Stimulated activated CD8-positive, alpha-beta memory T cell treated with anti-CD3 and anti-CD28 coated beads, Interleukin-15, amount 100 ng/mL, for 1 hour (primary cell): ENCODE measurements around the gene RER1.

Source experiments
- DNase-seq: peaks from one replicate; pipeline ENCODE4 v3.0.0-alpha.2; 2020; ENCODE audit warnings: low read depth

Gene RER1

DNA sequence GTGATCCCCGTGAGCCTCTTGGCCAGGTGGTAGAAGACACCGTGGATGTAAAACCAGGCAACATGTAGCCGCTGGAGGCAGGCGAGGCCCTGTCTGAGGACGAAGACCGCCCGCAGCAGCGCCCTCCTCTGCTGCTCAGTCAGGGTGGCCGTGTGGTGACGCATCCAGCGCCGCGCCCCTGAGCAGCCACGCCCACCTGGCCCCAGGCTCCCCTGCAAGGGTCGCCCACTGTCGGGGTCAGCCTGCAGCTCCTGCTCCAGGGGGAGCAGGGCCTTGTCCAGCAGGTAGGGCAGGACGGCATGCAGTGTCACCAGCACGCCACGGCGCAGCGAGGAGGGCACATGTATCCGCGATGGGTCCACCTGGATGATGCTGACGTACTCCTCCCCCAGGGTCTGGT, 16.8 kb downstream of the RER1 start:
- no peak for DNase-seq

DNA sequence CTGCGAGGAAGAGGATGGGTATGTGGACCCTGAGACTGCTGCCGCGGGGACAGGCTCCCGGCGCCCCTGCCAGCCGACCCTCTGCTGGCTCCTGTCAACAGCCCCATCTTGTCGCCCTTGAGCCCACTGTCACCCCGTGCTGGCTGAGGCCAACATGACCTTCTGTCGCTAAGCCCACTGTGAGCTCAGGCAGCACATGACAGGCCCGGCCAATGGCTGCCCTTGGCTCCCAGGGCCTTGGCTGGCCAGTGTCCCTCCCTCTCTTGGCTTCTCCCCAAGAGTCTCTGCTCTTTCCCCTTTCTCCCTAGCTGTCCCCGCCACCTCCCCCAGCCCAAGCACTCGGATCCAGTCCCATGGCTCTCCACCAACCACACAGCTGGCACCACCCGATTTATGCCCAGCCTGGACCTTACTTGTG, 17.2 kb downstream of the RER1 start:
- DNase-seq = no peak

DNA sequence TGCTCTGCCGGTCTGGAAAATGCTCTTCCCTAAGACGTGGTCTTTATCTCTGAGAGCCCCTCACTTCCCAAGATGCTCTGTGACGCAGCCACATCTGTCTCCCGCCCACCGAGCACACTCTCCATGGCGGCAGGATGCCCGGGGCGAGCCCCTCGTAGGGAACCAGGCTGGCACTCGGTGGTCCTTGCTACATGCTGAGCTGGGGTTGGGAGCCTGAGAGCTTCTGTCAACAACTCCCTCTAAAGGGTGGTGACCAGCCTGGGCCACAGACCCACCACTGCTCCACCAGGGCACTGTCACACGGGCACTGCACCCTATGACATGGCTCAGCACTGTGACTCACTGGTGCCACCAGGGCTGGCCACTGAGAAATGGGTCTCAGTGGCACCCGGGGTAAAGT, 18.1 kb downstream of the RER1 start:
- DNase-seq = no peak

DNA sequence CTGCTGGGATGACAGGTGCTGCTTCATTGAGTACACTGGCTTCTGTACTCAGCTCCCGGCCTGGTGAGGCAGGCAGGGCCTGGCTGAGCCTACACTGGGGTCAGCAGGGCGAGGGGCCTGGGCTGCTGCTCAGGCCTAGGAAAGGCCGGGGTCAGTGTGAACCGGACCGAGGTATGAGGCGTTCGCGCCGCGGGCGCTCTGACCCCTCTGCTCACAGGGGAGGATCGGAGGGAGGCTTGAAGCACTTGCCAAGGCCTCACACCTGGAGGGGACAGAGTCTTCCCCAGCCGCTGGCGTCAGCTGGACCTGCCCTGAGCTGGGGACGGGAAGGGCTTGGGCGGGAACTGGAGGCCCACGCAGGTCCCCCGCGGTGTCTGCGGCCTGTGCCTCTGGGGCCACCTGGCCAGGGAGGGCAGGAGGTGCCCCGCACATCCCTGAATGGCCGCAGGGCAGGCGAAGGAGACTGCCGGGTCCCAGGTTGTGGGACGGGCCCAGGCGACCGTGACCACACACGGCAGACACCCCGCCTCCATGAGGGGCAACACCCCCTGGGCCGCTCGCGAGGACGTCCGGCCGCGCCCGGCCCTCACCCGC, 20.3 kb downstream of the RER1 start:
- no peak for DNase-seq

DNA sequence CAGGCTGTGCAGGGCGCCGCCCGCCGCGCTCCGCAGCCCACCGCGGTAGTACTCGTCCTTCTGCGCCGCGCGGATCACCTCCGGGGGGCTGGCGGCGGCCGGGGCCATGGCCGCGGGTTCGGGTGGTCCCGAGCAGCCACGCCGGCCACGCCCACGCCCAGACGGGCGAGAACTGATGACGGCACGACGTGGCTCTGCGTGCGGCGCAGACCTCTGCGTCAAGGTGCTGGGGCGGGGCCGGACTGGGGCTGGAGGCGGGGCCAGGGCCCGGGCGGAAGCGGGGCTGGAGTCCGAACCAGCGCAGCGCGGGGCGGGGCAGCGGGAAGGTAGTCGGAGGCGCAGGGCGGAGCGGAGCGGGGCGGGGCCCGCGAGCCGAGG, 20.7 kb downstream of the RER1 start, which contains the start of gene PEX10:
TSS of gene PEX10 (minus strand) at position 170 of the 378 bp plus-strand sequence. CDS start at position 108, 62 bp downstream.
- DNase-seq = peak; percentile 97

DNA sequence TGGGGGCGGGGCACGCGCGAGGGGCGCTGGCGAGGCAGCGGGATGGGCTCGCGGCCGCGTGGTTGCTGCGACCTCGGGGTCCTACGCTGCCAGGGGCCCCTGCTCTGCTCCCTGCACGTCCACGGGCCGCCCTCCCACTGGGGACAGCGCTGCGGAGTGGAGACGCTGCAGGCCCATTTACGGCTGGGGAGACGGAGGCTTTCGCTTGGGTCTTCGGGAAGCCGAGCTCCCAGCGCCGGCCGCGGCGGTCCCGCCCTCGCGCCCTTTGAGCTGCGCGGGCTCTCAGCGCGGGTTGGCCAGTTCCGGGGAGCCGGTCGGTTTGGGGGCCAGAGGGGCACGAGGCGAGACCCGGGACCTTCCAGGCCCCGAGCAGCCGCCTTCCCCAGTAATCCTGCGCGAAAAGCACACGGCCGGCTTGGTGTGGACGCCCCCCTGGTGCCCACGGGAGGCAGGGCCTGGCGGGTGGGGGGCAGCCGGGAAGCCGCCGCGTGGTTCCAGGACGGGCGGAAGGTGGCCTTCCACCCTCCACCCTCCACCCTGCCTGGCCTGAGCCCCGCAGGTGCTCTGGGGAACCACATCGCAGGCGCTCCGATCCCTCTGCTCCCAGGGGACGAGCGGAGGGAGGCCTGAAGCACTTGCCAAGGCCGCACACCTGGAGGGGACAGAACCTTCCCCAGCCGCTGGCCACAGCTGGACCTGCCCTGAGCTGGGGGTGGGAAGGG, 21.3 kb downstream of the RER1 start:
- DNase-seq = no peak

DNA sequence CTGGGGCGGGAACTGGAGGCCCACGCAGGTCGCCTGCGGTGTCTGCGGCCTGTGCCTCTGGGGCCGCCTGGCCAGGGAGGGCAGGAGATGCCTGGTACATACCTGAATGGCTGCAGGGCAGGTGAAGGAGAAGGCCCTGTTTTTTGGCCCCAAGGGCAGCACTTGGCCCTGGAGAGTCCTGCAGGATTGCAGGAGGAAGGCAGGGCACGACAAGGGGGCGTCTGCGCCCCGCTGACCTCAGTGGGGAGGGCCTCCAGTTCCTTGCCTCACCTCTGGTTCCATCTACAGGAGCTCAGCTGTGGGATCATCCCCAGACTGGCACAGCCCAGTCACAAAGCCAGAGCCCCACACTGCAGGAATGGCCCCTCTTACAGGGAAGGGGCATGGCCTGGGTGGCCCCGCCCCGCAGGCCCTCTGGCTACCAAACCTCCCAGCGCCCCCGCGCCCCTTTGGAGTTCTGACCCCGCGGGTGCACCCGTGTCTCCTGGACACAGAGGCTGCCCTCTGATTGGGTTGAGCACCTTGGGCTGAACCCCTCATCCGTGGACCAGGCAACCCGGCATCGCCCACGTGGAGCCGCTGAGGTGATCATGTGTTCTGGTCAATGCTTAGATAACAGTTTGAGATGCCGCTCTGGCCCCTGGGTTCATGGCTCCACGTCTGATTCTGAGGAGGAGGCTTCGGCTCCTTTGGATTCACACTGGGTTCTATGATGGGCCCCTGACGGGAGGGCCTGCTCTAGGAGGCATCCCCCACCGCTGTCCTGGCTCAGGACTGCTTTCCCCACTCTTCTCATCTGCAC, 22.1 kb downstream of the RER1 start:
- DNase-seq = no peak

DNA sequence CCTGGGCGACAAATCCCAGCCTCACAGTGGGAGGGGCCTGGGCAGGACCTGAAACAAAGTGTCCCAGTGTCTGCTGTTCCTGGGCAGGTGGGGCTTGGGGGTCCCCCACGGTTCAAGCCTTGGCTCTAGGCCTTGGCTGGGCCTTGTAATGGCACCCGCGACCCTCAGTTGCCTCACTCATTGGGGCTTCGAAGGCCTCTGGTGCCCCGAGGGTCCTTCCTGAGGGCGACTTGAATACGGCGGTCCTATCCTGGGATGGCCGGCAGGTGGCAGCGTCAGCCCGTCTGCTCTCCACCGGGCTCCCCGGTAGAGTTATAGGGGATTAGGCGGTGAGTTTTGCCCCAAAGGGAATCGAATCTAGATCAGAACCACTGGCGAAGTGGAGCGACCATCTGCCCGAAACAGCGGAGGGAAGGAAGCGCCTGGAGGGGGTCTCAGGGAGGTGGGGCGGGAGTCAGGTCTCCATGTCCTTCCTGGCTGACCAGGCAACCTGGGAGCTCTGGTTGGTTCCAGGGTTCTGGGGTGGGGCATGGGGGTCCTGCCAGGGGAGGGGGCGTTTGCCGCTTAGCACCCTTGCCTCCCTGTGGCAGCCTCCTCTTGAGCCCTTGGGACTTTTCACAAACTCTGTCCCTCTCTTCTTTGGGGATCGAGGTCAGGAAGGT, 22.8 kb downstream of the RER1 start:
- DNase-seq = peak; percentile 74

DNA sequence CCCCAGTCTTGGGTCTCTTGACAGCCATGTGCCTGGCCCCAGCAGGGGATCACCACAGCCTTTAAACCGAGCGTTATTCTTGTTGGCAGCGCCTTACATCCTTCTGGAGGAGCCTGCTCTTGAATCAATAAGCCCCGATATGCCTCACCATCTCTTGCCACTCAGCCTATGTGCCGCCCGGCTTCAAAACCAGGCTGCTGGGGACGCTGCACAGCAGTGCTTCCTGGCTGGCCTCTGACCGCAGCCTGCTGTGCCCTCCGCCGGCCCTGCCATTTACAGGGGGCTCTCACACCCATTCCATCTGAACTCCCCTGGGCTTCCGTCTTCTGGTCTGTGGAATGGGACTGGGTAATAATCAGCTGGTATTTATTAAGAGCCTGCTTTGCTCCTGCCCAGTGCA, 23.7 kb downstream of the RER1 start:
- DNase-seq = no peak

DNA sequence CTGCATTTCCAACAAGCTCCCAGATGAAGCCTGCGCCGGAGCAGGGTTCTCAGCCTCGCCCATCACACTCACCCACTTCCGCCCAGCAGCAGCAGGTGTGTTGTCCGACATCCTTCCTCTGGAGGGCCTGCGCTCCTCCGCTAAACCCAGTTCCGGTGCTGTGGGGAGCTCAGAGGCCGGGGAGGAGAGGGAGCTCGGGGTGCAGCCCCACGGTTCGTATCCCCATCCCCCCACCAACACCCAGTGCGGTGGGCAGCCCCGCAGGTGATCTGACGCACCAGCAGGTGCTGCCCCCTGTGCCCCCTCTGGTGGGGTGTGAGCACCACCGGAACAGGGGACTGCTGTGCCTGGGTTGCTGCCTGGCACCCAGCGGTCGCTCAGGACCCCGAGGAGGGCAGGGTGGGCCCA, 24.2 kb downstream of the RER1 start:
- DNase-seq = no peak

DNA sequence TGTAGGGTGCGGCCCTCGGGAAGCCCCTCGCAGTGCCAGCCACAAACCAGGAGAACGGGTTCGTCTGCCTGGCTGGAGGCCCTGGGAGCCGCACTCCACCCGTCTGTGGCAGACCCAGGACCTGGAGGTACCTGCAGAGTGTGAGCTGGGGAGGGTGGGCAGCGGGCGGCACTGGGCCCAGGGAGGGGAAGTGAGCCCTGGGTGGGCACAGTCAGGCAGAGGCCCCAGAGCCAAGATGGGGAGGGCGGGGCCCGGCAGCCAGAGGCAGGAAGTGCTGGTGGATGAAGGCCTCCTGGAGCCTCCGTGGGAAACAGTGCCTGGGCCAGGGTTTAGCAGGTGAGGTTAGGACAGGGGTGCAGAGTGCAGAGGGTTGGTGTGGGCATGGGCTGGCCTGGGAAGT, 24.8 kb downstream of the RER1 start:
- DNase-seq = no peak

DNA sequence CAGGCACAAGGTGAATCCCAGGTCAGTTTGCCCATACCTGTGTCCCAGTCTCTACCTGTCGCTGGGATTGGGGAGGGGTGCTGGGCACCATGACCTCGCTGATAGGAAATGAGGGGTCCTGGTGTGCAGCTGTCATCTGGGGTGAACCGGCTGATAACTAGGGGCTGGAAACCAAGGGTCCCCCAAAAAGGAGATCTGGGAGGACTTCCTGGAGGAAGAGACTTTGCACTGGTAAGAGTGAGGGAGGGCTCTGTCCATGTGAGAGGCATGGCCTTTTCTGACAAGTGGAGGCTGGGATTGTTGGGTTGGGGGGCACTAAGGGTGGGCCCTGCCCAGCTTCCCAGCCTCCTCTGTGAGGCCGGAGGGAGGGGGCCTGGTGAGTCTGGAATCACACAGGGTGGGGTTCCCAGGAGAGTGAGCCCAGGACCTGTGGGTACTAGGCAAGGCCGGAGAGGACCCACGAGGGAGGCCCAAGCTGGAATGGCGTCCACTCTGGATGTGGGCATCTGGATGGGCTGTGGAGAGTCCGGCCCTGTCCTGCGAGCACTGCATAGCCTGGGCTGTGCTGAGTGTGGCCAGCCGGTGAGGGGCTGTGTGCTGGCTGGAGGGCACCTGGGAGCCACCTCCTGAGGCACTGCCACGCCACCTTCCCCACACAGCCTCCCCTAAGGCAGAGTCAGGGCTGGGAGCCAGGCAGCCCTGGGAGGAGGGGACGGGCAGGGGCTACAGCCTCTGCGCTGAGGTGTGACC, 25.6 kb downstream of the RER1 start:
- DNase-seq = no peak

DNA sequence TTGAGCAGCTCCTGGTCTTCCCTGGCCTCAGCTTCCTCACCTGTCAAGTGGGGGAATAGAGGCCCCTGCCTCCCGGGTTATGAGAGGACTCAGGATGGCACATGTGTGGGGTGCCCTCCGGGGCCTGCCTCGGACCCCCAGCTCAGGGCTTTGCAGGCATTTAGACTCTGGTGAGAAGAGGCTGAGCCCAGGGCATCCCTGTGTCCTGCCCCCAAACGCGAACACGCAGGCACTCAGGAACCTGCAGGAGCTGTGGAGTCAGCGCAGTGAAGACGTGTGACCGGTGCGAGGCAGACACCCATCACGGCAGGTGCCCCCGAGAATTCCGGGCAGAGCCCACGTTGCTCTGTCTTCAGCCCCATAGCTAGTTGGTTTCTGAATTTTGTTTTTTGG, 26.2 kb downstream of the RER1 start:
- no peak for DNase-seq

DNA sequence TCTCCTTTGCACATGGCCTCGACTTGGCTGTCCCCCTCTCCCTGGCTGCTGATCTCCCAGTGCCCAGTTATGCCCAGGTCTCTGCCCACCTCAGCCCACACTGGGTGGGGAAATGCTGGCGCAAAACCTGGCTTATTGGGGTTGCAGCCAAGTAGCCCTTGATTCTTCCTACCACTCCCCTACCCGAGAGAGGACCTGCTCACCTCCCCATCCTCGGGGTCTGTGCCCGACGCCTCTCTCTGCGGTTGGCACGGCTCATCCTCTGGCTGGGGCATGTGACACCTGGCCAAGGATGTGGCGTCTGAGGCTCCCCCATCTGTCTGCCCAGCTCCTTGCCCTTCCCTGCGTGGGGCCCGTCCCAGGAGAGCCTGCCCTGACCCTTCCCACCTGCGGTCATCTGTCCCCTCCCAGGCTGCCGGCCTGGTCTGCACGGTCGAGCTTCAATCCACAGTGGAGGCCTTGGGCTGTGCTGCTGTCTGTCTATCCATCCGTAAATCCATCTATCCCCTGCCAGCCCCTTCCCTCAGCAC, 27.2 kb downstream of the RER1 start:
- DNase-seq = no peak

DNA sequence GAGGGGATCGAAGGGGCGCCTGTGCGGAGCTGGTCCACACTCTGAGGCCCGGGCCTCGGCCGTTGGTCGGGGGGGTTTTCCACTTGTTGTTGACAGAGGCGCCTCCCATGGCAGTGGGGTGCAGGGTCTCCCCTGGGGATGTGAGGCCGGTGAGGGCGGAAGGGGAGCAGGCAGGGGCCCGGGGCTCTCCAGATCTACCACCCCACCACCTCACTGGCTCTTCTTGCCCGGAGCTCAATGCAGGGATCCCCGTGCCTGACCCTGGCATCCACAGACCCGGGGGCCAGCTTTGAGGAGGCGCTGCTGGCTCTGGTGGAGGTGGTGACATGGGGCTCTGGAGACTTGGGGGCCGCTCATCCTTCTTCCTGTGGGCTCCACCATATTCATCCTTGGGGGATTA, 27.8 kb downstream of the RER1 start:
- no peak for DNase-seq

DNA sequence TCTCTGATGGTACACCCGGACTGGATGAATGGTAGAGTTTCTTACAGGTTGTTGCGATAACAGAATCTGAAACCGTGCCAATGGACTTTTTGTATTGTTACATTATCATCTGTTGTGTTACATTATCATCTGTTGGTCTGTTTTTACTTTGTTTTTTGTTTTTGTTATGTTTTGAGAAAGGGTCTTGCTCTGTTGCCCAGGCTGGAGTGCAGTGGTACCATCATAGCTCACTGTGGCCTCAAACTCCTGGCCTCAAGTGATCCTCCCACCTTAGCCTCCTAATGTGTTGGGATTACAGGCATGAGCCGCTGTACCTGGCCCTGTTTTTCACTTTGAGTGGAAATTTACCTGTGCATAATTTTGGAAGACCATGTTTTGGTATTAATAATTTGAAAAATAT, 30.9 kb downstream of the RER1 start:
- no peak for DNase-seq

DNA sequence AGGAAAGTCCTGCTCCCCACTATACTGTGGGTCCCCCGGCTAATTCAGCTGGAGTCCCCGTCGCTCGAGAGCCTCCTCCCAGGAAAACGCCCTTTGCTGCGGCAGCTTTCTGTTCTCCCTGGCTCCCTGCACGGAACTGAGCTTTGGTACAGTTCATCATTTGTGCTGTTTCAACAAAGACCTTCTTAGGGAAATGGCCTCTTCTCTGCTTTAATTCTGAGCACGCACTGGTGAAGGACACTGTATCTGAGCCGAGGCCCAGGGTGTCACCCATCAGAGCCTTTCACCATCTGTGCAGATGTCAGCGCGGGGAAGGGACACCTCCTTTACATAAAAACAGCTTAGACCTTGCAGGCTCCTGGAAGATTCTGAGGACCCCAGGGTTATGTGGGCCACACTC, 34.3 kb downstream of the RER1 start:
- no peak for DNase-seq

DNA sequence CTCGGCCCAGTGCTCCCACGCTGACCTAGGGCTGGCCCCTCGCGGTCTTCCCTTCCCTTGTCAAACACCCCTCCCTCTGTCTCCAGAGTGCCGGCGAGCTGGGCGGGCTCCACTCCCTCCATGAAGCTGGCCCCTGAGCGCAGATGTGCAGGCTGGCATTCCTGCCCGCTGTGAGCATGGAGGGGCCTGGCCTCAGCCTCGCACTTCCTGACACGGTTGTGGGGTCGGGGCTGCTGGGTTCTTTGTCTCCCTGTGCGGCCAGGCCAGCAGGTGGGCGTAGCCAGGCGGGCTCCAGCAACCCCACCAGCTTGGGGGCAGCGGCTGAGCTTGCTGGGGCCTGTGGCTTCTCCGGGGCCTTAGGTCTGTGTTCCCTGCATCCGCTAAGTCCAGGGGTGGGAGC, 34.9 kb downstream of the RER1 start:
- DNase-seq = no peak

DNA sequence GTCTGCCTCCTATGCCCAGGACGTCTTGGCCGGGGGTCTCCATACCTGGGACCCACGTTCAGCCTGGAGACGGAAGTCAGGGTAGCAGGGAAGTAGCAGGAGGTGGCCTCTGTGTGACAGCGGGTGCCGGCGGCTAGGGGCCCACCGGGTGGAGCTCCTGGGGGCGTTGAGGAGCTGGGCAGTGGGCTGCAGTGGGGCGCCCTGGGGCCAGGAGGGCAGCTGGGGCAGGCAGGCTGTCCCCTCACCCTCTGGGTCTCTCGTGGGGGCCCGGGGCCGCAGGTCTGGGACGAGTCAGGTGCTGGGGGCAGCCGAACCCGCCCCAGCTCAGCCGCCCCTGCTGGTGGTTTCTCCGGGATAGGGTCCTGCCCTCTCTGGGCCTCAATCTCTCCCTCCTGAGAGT, 35.4 kb downstream of the RER1 start:
- DNase-seq = no peak

DNA sequence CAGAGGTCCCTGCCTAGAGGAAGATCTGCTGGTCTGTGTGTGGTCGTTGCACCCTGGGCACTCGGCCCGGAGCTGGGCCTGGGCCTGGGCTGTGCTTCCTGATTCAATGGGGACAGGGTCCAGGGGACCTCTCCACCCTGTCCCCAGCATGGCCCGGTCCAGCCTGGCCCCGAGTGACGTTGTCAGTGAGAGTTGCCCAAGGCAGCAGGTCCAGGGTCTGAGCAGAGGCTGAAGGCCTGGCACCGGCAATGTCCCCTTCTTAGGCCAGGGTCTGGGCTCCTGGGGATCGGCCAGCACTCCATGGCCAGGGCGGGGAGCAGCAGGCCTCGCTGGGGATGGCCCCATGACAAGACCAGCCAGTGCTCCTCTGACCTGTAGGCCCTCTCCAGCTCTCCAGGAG, 36.3 kb downstream of the RER1 start:
- DNase-seq = no peak

DNA sequence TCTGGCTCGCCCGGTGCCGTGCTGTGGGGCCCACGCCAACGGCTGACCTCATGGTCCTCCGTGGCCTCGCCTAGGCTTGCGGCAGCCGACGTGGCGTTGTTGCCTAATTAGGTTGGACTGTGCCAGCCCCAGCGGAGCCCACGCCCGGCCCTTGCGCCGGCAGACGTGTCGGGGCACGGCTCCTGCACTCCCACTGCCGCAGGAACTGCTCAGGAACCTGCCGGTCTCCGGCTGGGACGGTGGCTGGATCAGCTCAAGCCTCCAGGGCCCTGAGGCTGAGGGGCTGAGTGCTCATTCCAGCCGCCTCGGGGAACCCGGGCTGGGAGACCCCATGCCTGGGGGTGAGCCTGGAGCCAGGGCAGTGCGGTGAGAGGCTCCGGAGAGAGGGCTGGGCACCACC, 36.8 kb downstream of the RER1 start:
- DNase-seq = no peak
